Measurements from ENCODE around the gene TRMT10A. TPM values are rescaled to one million over a fixed set of nuclear protein-coding genes. Genes with fewer than 3 reads are reported as not detected.

The TRMT10A gene
- total RNA-seq, 1 experiment from 2014 or later = 6.1 TPM

GRCh38 chr4:99573735-99574368 is 10.0 kb upstream of the TRMT10A start:
- no peak for DNase-seq
- no TSS peak for BruUV-seq (replicated peaks)
- Histone ChIP-seq H3K79me2 (ENCODE audit: low read depth) (no peaks in the 10 kb centered on the region), H3K4me3 (no peak overlapping the region), H2AFZ (peak overlapping the region; percentile 40; the same call in 1 of the 2 replicates), H3K27me3 (ENCODE audit: insufficient read depth, low read depth) (no peaks in the 10 kb centered on the region), H3K4me2 (no peak overlapping the region), H3F3A (ENCODE audit: insufficient read depth, low read depth) (no peaks in the 10 kb centered on the region), H3K9me3 (ENCODE audit: insufficient read depth, low read depth) (no peaks in the 10 kb centered on the region), H3K36me3 (ENCODE audit: low read depth) (no peaks in the 10 kb centered on the region), H3K9me2 (ENCODE audit: insufficient read depth) (no peaks in the 10 kb centered on the region), H3K27ac (no peak overlapping the region), H4K20me1 (ENCODE audit: insufficient read depth) (no peaks in the 10 kb centered on the region), H3K4me1 (replicated peaks; ENCODE audit: insufficient read depth) (no peaks in the 10 kb centered on the region)
- POLR2A ChIA-PET (ENCODE audit: unreplicated experiment) = no interaction called here
- TF ChIP-seq CTCF (conservative IDR thresholded peaks at IDR 0.05) (no peak), EZH2 (IDR thresholded peaks at IDR 0.05; ENCODE audit: low read depth) (no peak)
- intact Hi-C loops (cut with micrococcal nuclease; ENCODE audit: unreplicated experiment) = no loop called here
- CTCF ChIA-PET = no interaction called here

DNA sequence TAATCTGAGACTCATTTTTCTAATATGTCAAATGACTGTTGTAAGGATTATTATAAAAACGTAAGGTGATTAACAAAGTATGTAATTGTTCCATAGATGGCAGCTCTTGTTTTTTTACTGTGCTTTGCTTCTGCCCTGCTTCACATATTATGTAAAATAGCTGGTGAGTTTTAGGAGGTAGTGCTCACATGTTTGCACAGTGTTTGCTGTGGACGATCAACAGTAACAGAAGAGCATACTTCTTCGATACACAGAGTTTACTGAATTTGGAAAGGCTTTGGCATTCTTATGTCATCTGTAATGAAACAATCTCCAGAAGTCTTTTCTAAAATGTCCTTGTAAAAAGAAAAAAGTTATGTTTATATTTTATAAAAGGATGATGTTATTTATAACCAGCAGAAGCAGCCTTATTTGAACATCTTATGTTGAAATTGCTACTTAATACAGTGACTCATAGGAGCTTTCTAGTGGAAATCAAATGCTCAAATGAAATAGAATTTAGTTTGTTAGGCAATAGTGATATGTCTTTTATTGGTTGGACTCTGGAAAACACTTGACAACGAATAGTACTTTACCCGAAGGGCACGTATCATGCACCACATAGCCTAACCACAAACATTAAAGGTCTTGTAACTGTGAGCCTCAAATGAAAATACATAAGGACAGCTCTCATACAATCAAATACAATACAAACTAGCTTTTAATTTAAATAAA is 8.8 kb upstream of the TRMT10A start:
- Histone ChIP-seq H2AFZ (no peak overlapping the region), H3K4me3 (no peak overlapping the region), H3K4me2 (no peak overlapping the region), H3K79me2 (ENCODE audit: low read depth) (no peaks in the 10 kb centered on the region), H3K27me3 (ENCODE audit: insufficient read depth, low read depth) (no peaks in the 10 kb centered on the region), H3K4me1 (replicated peaks; ENCODE audit: insufficient read depth) (no peaks in the 10 kb centered on the region), H3F3A (ENCODE audit: insufficient read depth, low read depth) (no peaks in the 10 kb centered on the region), H3K36me3 (ENCODE audit: low read depth) (no peaks in the 10 kb centered on the region), H4K20me1 (ENCODE audit: insufficient read depth) (no peaks in the 10 kb centered on the region), H3K9me2 (ENCODE audit: insufficient read depth) (no peaks in the 10 kb centered on the region), H3K27ac (no peak overlapping the region), H3K9me3 (ENCODE audit: insufficient read depth, low read depth) (no peaks in the 10 kb centered on the region)
- CTCF ChIA-PET = no interaction called here
- TF ChIP-seq CTCF (conservative IDR thresholded peaks at IDR 0.05) (no peak), EZH2 (IDR thresholded peaks at IDR 0.05; ENCODE audit: low read depth) (no peak)
- no TSS peak for BruUV-seq (replicated peaks)
- POLR2A ChIA-PET (ENCODE audit: unreplicated experiment) = interaction anchor here (0.7 kb wide), 1 partner anchor 109 kb away, joined by 3 read pairs; no protein-coding TSS in a partner anchor
- intact Hi-C loops (cut with micrococcal nuclease; ENCODE audit: unreplicated experiment) = no loop called here
- DNase-seq = no peak

- no peak overlapping the region for H3K4me3 ChIP-seq
- H3K4me2 ChIP-seq = no peak overlapping the region
- no peaks in the 10 kb centered on the region for H3K9me3 ChIP-seq (ENCODE audit: insufficient read depth, low read depth)
- ChIA-PET POLR2A (ENCODE audit: unreplicated experiment) (no interaction called here), CTCF (no interaction called here)
- BruUV-seq (replicated peaks) = no TSS peak
- no peak for DNase-seq
- H3K4me1 ChIP-seq (replicated peaks; ENCODE audit: insufficient read depth) = no peaks in the 10 kb centered on the region
- H3K27me3 ChIP-seq (ENCODE audit: insufficient read depth, low read depth) = no peaks in the 10 kb centered on the region
- no peak overlapping the region for H2AFZ ChIP-seq
- H3F3A ChIP-seq (ENCODE audit: insufficient read depth, low read depth) = no peaks in the 10 kb centered on the region
- no peaks in the 10 kb centered on the region for H3K9me2 ChIP-seq (ENCODE audit: insufficient read depth)
- H3K36me3 ChIP-seq (ENCODE audit: low read depth) = no peaks in the 10 kb centered on the region
- intact Hi-C loops (cut with micrococcal nuclease; ENCODE audit: unreplicated experiment) = no loop called here
- H3K79me2 ChIP-seq (ENCODE audit: low read depth) = no peaks in the 10 kb centered on the region
- H3K27ac ChIP-seq = no peak overlapping the region
- no peak for TF ChIP-seq CTCF (conservative IDR thresholded peaks at IDR 0.05)
- TF ChIP-seq EZH2 (IDR thresholded peaks at IDR 0.05; ENCODE audit: low read depth) = no peak
- H4K20me1 ChIP-seq (ENCODE audit: insufficient read depth) = no peaks in the 10 kb centered on the region
These were observed 8.0 kb upstream of the TRMT10A start for GRCh38 chr4:99571883-99572282.

All from PC-9 (cell line).